Smooth muscle cell (in vitro differentiated cells): ENCODE data around the gene SLC5A10. TPM values are rescaled to one million over a fixed set of nuclear protein-coding genes. Genes with fewer than 3 reads are reported as not detected.

Experiments
- DNase-seq: peaks from one replicate; lab custom pipeline; 2025; ENCODE audit not compliant: unreplicated experiment; lab: John Stamatoyannopoulos, UW
- H2AFZ ChIP-seq: fragments of 200-600 bp; sonication (generic); 2 replicates; pipeline ENCODE4 v1.6.0; 2016; ENCODE audit warnings: antibody characterized with exemption, low read depth, mild to moderate bottlenecking
- H3F3A ChIP-seq: fragments of 200-600 bp; sonication (generic); 2 replicates; pipeline ENCODE4 v1.6.0; 2017; ENCODE audit warnings: antibody characterized with exemption, low read depth
- H3K27ac ChIP-seq: fragments of 200-600 bp; sonication (generic); 2 replicates; pipeline ENCODE4 v1.5.1; 2016; ENCODE audit warnings: low read depth, mild to moderate bottlenecking
- H3K27me3 ChIP-seq: fragments of 200-600 bp; sonication (generic); 2 replicates; pipeline ENCODE4 v1.6.1; 2016; ENCODE audit warnings: low read depth, mild to moderate bottlenecking
- H3K36me3 ChIP-seq: fragments of 200-600 bp; sonication (generic); 2 replicates; pipeline ENCODE4 v1.5.1; 2016; ENCODE audit warnings: low read depth
- H3K4me1 ChIP-seq: fragments of 200-600 bp; sonication (generic); 2 replicates; pipeline ENCODE4 v1.5.1; 2016; ENCODE audit warnings: low read depth
- H3K4me2 ChIP-seq: fragments of 200-600 bp; sonication (generic); 2 replicates; pipeline ENCODE4 v1.6.0; 2016; ENCODE audit warnings: mild to moderate bottlenecking
- H3K4me3 ChIP-seq: fragments of 200-600 bp; sonication (generic); 2 replicates; pipeline ENCODE4 v1.5.1; 2016; ENCODE audit warnings: mild to moderate bottlenecking
- H3K79me2 ChIP-seq: fragments of 200-600 bp; sonication (generic); 2 replicates; pipeline ENCODE4 v1.6.0; 2016; ENCODE audit warnings: low read depth, mild to moderate bottlenecking
- H3K9ac ChIP-seq: fragments of 200-600 bp; sonication (generic); 2 replicates; pipeline ENCODE4 v1.6.0; 2016; ENCODE audit warnings: low read depth
- H3K9me3 ChIP-seq: fragments of 200-600 bp; sonication (generic); replicated peaks from 2 replicates; pipeline ENCODE4 v1.5.1; 2016; ENCODE audit warnings: low read depth
- H4K20me1 ChIP-seq: fragments of 200-600 bp; sonication (generic); 2 replicates; pipeline ENCODE4 v1.6.0; 2016; ENCODE audit warnings: low read depth
- WGBS: methylation state at CpG from one replicate; pipeline ENCODE4 v1.1.7; 2016; ENCODE audit warnings: low lambda C conversion rate; 5-methylcytosine and 5-hydroxymethylcytosine counted together
- polyA plus RNA-seq: library from polyadenylated mRNA; unstranded; fragments of >200 nt; fragmentation: Nextera tagmentation; extraction: Ambion mirVana; gene quantifications from 2 replicates; pipeline ENCODE4 v1.2.1, GENCODE V29; 2016
- total RNA-seq: library from RNA; depleted of rRNA; stranded (reverse); fragments of >200 nt; gene quantifications from 2 replicates; pipeline ENCODE4 v1.2.3, GENCODE V29; 2014
- TF ChIP-seq, protein P1 (sequence below): fragments of 200-600 bp; sonication (generic); IDR thresholded peaks from 2 replicates; pipeline ENCODE4 v1.5.1; 2017; ENCODE audit warnings: borderline replicate concordance, mild to moderate bottlenecking, antibody characterized with exemption; ENCODE audit not compliant: insufficient read depth, poor library complexity, severe bottlenecking

The SLC5A10 gene
- total and polyA plus RNA-seq, 2 experiments from 2014 or later = not detected

DNA sequence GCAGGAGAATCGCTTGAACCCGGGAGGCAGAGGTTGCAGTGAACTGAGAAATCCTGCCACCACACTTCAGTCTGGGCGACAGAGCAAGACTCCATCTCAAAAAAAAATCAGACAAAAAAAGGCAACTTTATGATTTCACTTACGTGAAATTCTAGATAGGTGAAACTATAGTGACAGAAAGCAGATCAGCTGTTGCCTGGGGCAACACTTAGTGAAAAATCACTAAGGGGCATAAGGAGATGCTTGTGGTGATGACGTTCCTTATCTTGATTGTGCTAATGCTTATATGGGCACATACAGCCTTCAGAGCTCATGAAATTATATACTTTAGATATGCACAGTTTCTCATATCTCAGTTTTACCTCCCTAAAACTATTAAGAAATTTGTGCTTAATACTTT, 41.6 kb upstream of the SLC5A10 start:
- H3K27ac ChIP-seq = peak overlapping the region; percentile 57
- no peak overlapping the region for H3K9ac ChIP-seq
- H3K36me3 ChIP-seq = no peaks in the 10 kb centered on the region
- no peaks in the 10 kb centered on the region for H3K27me3 ChIP-seq
- no peaks in the 10 kb centered on the region for H3K9me3 ChIP-seq
- no peak for DNase-seq
- H3K4me3 ChIP-seq = no peak overlapping the region
- no peaks in the 10 kb centered on the region for H3F3A ChIP-seq
- H3K4me2 ChIP-seq = no peak overlapping the region
- no peaks in the 10 kb centered on the region for H3K79me2 ChIP-seq
- no peaks in the 10 kb centered on the region for H3K4me1 ChIP-seq
- 85% methylated on average over 5 of the region's 5 CpGs for WGBS
- H4K20me1 ChIP-seq = no peaks in the 10 kb centered on the region
- H2AFZ ChIP-seq = no peak overlapping the region
- TF ChIP-seq, protein P1, sequence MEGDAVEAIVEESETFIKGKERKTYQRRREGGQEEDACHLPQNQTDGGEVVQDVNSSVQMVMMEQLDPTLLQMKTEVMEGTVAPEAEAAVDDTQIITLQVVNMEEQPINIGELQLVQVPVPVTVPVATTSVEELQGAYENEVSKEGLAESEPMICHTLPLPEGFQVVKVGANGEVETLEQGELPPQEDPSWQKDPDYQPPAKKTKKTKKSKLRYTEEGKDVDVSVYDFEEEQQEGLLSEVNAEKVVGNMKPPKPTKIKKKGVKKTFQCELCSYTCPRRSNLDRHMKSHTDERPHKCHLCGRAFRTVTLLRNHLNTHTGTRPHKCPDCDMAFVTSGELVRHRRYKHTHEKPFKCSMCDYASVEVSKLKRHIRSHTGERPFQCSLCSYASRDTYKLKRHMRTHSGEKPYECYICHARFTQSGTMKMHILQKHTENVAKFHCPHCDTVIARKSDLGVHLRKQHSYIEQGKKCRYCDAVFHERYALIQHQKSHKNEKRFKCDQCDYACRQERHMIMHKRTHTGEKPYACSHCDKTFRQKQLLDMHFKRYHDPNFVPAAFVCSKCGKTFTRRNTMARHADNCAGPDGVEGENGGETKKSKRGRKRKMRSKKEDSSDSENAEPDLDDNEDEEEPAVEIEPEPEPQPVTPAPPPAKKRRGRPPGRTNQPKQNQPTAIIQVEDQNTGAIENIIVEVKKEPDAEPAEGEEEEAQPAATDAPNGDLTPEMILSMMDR = no peak

DNA sequence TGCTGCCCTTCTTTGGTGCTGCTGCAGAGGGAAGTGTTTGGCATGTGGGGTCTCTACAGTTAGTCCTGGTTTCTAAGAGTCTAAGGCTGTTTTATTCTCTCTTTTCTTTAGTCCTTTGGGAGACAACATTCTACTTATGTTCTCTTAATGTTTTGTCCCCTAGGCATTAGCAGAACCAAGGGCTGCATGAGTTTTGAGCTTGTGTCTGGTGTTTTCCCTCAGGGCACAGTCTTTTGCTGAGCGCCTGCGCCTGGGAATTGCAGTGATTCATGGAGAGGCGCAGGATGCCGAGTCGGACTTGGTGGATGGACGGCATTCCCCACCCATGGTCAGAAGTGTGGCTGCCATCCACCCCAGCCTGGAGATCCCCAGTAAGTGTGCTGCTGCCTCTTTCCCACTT, 41.1 kb upstream of the SLC5A10 start:
- DNase-seq = no peak
- TF ChIP-seq, protein P1 = no peak
- Histone ChIP-seq H3K4me1 (no peaks in the 10 kb centered on the region), H3K27me3 (no peaks in the 10 kb centered on the region), H3K9me3 (no peaks in the 10 kb centered on the region), H3K4me2 (no peak overlapping the region), H3K36me3 (no peaks in the 10 kb centered on the region), H4K20me1 (no peaks in the 10 kb centered on the region), H3K27ac (peak overlapping the region; percentile 57), H3F3A (no peaks in the 10 kb centered on the region), H3K4me3 (no peak overlapping the region), H3K9ac (no peak overlapping the region), H3K79me2 (no peaks in the 10 kb centered on the region), H2AFZ (no peak overlapping the region)
- 63% methylated on average over 6 of the region's 6 CpGs for WGBS

DNA sequence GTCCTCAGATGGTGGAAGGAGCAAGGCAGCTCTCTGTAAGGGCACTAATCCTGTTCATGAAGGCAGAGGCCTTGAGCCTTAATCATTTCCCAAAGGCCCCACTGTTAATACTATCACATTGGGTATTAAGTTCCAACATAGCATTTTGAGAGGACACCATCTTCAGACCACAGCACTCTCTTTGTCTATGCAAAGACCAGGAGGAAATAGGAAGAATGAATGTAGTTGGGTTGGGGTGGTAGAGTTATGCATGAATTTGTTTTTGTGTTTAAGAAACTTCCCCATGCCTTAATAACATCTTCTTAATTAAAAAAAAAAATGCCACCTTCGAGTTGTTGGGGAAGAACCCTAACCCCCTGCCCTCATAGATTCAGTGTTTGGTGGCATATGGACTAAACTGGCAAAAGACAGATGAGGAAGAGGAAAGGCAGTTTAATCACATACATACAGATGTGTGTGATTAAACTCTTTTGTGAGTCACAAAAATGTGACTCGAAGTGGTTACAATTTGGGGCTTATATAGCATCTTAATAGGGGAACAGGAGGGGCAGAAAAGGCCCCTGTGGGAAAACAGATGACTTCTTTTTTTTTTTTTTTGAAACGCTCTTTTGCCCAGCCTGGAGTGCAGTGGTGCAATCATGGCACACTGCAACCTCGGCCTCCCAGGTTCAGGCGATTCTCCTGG, 35.0 kb upstream of the SLC5A10 start:
- no peak overlapping the region for H3K4me2 ChIP-seq
- H3K79me2 ChIP-seq = no peaks in the 10 kb centered on the region
- no peaks in the 10 kb centered on the region for H3K36me3 ChIP-seq
- H4K20me1 ChIP-seq = peaks cover 10% of the 10 kb centered on the region
- no peak for DNase-seq
- no peaks in the 10 kb centered on the region for H3K27me3 ChIP-seq
- H3K27ac ChIP-seq = no peak overlapping the region
- no peaks in the 10 kb centered on the region for H3K9me3 ChIP-seq
- TF ChIP-seq, protein P1 = no peak
- no peaks in the 10 kb centered on the region for H3K4me1 ChIP-seq
- no peak overlapping the region for H2AFZ ChIP-seq
- WGBS = 74% methylated on average over 5 of the region's 5 CpGs
- no peak overlapping the region for H3K9ac ChIP-seq
- no peak overlapping the region for H3K4me3 ChIP-seq
- no peaks in the 10 kb centered on the region for H3F3A ChIP-seq

DNA sequence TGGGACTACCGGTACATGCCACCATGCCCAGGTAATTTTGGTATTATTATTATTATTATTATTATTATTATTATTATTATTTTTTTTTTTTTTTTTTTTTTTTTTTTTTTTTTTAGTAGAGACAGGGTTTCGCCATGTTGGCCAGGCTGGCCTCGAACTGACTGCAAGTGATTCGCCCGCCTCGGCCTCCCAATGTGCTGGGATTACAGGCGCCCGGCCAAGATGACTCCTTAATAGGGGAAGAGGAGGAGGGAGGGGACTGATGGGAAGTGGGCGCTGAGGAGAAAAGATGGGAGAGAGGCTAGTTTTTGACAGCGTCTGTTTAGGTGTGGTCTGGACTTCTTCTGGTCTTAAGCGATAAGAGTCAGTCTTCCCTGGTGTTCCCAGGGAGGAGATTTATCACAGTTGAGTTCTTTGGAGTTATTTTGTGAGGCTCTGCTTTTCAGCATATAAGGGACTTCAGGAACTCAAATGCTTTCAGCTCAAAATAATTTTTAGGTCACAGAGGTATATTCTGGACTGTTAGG, 34.4 kb upstream of the SLC5A10 start:
- Histone ChIP-seq H3K4me1 (no peaks in the 10 kb centered on the region), H2AFZ (no peak overlapping the region), H3K27me3 (no peaks in the 10 kb centered on the region), H3K4me3 (no peak overlapping the region), H3K4me2 (no peak overlapping the region), H3K79me2 (no peaks in the 10 kb centered on the region), H3K9me3 (no peaks in the 10 kb centered on the region), H4K20me1 (peaks cover 12% of the 10 kb centered on the region), H3K27ac (no peak overlapping the region), H3F3A (no peaks in the 10 kb centered on the region), H3K9ac (no peak overlapping the region), H3K36me3 (no peaks in the 10 kb centered on the region)
- 87% methylated on average over 7 of the region's 11 CpGs for WGBS
- TF ChIP-seq, protein P1 = no peak
- no peak for DNase-seq
